ENCODE results near the gene SIVA1.

DNA sequence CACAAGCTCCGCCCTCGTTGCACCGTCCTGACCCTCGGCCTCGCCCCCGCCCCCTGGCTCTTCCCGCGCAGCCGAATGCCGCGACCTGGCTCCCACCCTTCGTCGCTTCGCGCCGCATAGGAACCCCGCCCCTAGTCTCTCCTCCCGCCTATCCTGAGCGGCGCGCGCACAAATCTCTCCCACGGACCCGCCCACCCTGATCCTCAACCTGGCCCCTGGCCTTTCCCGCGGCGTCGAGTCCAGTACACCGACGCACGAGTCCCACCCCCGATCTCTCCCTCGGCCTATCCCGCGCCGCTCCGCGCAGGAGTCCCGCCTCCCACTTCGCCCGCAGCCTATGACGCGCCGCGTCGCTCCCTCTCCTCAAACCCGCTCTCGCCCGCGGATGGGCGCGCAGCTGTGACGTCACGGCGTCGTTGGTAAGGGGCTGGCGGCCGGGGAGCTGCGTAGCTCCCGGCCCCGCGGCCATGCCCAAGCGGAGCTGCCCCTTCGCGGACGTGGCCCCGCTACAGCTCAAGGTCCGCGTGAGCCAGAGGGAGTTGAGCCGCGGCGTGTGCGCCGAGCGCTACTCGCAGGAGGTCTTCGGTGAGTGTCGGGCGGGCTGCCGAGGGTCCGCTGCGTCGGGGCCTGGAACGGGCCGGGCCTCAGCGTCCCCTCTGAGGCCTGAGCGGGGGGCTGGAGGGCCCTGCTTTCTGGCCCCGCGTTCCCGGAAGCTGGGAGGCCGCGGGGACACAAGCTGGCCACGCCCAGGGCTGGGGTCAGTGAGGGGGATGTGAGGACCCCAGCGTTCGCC lies at the start of gene SIVA1:
- TF ChIP-seq, protein P1, sequence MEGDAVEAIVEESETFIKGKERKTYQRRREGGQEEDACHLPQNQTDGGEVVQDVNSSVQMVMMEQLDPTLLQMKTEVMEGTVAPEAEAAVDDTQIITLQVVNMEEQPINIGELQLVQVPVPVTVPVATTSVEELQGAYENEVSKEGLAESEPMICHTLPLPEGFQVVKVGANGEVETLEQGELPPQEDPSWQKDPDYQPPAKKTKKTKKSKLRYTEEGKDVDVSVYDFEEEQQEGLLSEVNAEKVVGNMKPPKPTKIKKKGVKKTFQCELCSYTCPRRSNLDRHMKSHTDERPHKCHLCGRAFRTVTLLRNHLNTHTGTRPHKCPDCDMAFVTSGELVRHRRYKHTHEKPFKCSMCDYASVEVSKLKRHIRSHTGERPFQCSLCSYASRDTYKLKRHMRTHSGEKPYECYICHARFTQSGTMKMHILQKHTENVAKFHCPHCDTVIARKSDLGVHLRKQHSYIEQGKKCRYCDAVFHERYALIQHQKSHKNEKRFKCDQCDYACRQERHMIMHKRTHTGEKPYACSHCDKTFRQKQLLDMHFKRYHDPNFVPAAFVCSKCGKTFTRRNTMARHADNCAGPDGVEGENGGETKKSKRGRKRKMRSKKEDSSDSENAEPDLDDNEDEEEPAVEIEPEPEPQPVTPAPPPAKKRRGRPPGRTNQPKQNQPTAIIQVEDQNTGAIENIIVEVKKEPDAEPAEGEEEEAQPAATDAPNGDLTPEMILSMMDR (IDR thresholded peaks at IDR 0.05): no peak
- TF ChIP-seq POLR2A (IDR thresholded peaks at IDR 0.05): peak; percentile 86
